ENCODE results near the gene CDH13. TPM values are rescaled to one million over a fixed set of nuclear protein-coding genes. Genes with fewer than 3 reads are reported as not detected.

CDH13 gene
- total and polyA plus RNA-seq, 9 of the 15 experiments (the other 6 are each of a cell fraction or from before 2014, with no cell fraction given): 0.03 TPM; not detected in 8

- no peak overlapping the region for H2AFZ ChIP-seq (ENCODE audit: low read depth, low read length)
- ChIA-PET CTCF (ENCODE audit: low intra/inter-chr PET ratio) (no interaction called here), POLR2A (no interaction called here)
- in situ Hi-C loops (cut with MboI): no loop called here
- H3K9me3 ChIP-seq (replicated peaks; ENCODE audit: control insufficient read depth, insufficient read depth, low read depth, low read length): no peaks in the 10 kb centered on the region
- no TSS peak for BruUV-seq (replicated peaks)
- no peak for TF ChIP-seq RFX1 (IDR thresholded peaks at IDR 0.05)
- TF ChIP-seq ZNF384 (IDR thresholded peaks at IDR 0.05; ENCODE audit: low read depth, low read length): no peak
- TF ChIP-seq NFIX (CRISPR knock-in tag; IDR thresholded peaks at IDR 0.05; ENCODE audit: low read depth): no peak
- TF ChIP-seq IRF2 (CRISPR knock-in tag; IDR thresholded peaks at IDR 0.05): no peak
- TF ChIP-seq, protein P1, sequence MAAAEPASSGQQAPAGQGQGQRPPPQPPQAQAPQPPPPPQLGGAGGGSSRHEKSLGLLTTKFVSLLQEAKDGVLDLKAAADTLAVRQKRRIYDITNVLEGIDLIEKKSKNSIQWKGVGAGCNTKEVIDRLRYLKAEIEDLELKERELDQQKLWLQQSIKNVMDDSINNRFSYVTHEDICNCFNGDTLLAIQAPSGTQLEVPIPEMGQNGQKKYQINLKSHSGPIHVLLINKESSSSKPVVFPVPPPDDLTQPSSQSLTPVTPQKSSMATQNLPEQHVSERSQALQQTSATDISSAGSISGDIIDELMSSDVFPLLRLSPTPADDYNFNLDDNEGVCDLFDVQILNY (CRISPR knock-in tag; IDR thresholded peaks at IDR 0.05): no peak
- no peak for TF ChIP-seq ZFP30 (CRISPR knock-in tag; IDR thresholded peaks at IDR 0.05; ENCODE audit: borderline replicate concordance)
- TF ChIP-seq ZNF79 (CRISPR knock-in tag; IDR thresholded peaks at IDR 0.05; ENCODE audit: low read depth): no peak
- no peak for TF ChIP-seq ESRRA (IDR thresholded peaks at IDR 0.05; ENCODE audit: borderline replicate concordance, low read depth)
- no peaks in the 10 kb centered on the region for H3K9me1 ChIP-seq (ENCODE audit: control insufficient read depth, insufficient read depth, low read length)
- ATAC-seq (no peak), FAIRE-seq (no peak), DNase-seq (ENCODE audit: extremely low read depth in 1 of 4, low spot score in 3 of 4) (no peak)
- H3K4me3 ChIP-seq: no peak overlapping the region
- no peaks in the 10 kb centered on the region for H3K79me2 ChIP-seq (ENCODE audit: control insufficient read depth, insufficient read depth, low read length)
- H3K27ac ChIP-seq (ENCODE audit: extremely low read depth, low read depth, low read length): no peak overlapping the region
- WGBS (ENCODE audit: insufficient coverage, low coverage, missing lambda C conversion rate): 0% methylated on average over 5 of the region's 9 CpGs
- no peaks in the 10 kb centered on the region for H3K36me3 ChIP-seq (ENCODE audit: control insufficient read depth, insufficient read depth, low read length)
- no peaks in the 10 kb centered on the region for H3K4me1 ChIP-seq (replicated peaks in 1 of 2; ENCODE audit: control insufficient read depth in 2 of 2, insufficient read depth in 2 of 2, low read length in 2 of 2)
- no peak overlapping the region for H3K9ac ChIP-seq (ENCODE audit: insufficient read depth in 1 of 2, low read depth in 2 of 2, low read length in 2 of 2)
- no peaks in the 10 kb centered on the region; a peak in 1 of 5 replicates for H3K27me3 ChIP-seq (ENCODE audit: control insufficient read depth in 2 of 2, insufficient read depth in 2 of 2, low read length in 2 of 2)
- no peak overlapping the region for H3K4me2 ChIP-seq (ENCODE audit: insufficient read depth, low read length)
- intact Hi-C loops (cut with micrococcal nuclease): no loop called here
- H4K20me1 ChIP-seq (replicated peaks; ENCODE audit: control insufficient read depth, insufficient read depth, low read length): no peaks in the 10 kb centered on the region
These were observed 509.6 kb downstream of the CDH13 start for GRCh38 chr16:83136419-83136818.

Data from K562 (cell line).